DND-41 (cell line): Measurements from ENCODE around the gene YBX3.

Source experiments
- ATAC-seq: fragments of 200-7000 bp; cut with Tn5 transposase; 3 replicates; pipeline ENCODE4 v1.9.1; 2021; ENCODE audit warnings: low read depth; ENCODE audit not compliant: insufficient read depth
- DNase-seq: peaks from one replicate; pipeline ENCODE4 v3.0.0-alpha.2; 2020
- H2AFZ ChIP-seq: 2 replicates; pipeline ENCODE4 v1.6.0; 2012; ENCODE audit warnings: low read depth, low read length
- H3K27ac ChIP-seq: 2 replicates; pipeline ENCODE4 v1.5.1; 2012; ENCODE audit warnings: low read length, inconsistent platforms
- H3K27me3 ChIP-seq: fragments of 200-600 bp; sonication (generic); 2 replicates; pipeline ENCODE4 v1.6.0; 2012; ENCODE audit warnings: low read length, mild to moderate bottlenecking, inconsistent platforms; ENCODE audit not compliant: insufficient read depth, poor library complexity
- H3K36me3 ChIP-seq: 2 replicates; pipeline ENCODE4 v1.5.1; 2012; ENCODE audit warnings: low read length, inconsistent platforms; ENCODE audit not compliant: insufficient read depth
- H3K4me1 ChIP-seq: 2 replicates; pipeline ENCODE4 v1.5.1; 2012; ENCODE audit warnings: mild to moderate bottlenecking, low read length; ENCODE audit not compliant: insufficient read depth
- H3K4me2 ChIP-seq: 2 replicates; pipeline ENCODE4 v1.6.0; 2012; ENCODE audit warnings: mild to moderate bottlenecking, moderate library complexity, low read length, inconsistent platforms; ENCODE audit not compliant: insufficient read depth
- H3K4me3 ChIP-seq, 2 experiments: fragments of 200-600 bp in 1 of 2; shearing (Covaris generic) in 1 of 2; 2 replicates each; pipeline ENCODE4 v1.5.1; 2012 to 2016; ENCODE audit warnings: inconsistent platforms in 2 of 2, low read length in 2 of 2, mild to moderate bottlenecking in 2 of 2, low read depth in 1 of 2, moderate library complexity in 1 of 2
- H3K79me2 ChIP-seq: 2 replicates; pipeline ENCODE4 v1.6.0; 2012; ENCODE audit warnings: low read length, inconsistent platforms; ENCODE audit not compliant: insufficient read depth
- H3K9ac ChIP-seq: 2 replicates; pipeline ENCODE4 v1.6.0; 2012; ENCODE audit warnings: low read depth, mild to moderate bottlenecking, inconsistent platforms, low read length, moderate library complexity
- H3K9me3 ChIP-seq: 2 replicates; pipeline ENCODE4 v1.5.1; 2012; ENCODE audit warnings: low read length, moderate library complexity, mild to moderate bottlenecking, inconsistent platforms; ENCODE audit not compliant: insufficient read depth, severe bottlenecking
- H4K20me1 ChIP-seq: 2 replicates; pipeline ENCODE4 v1.6.0; 2012; ENCODE audit warnings: low read length; ENCODE audit not compliant: insufficient read depth
- EZH2 ChIP-seq: IDR thresholded peaks from 3 replicates; pipeline ENCODE4 v1.6.1; 2012; ENCODE audit warnings: borderline replicate concordance, low read depth, mild to moderate bottlenecking, moderate library complexity, low read length, inconsistent platforms; ENCODE audit not compliant: severe bottlenecking
- TF ChIP-seq, protein P1 (sequence below): IDR thresholded peaks from 2 replicates; pipeline ENCODE4 v1.5.1; 2012; ENCODE audit warnings: borderline replicate concordance, low read length, moderate library complexity, mild to moderate bottlenecking; ENCODE audit not compliant: poor library complexity, severe bottlenecking; ENCODE audit errors: extremely low read depth

Gene YBX3

DNA sequence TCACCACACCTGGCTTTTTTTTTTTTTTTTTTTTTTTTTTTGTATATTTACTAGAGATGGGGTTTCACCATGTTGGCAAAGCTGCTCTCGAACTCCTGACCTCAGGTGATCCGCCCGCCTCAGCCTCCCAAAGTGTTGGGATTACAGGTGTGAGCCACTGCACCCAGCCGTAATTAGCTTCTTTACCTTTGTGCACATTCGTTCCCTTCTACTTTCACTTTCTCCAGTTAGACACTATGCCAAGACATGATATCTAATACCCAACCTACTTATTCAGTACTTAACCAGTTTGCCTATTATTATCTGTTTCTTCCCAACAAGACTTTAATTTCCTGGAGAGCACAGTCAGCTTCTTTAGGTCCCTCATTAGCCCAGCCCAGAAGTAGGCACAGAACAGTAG lies 54.6 kb downstream of the YBX3 start:
- no peak overlapping the region for H3K4me3 ChIP-seq
- no peak for TF ChIP-seq EZH2
- TF ChIP-seq, protein P1, sequence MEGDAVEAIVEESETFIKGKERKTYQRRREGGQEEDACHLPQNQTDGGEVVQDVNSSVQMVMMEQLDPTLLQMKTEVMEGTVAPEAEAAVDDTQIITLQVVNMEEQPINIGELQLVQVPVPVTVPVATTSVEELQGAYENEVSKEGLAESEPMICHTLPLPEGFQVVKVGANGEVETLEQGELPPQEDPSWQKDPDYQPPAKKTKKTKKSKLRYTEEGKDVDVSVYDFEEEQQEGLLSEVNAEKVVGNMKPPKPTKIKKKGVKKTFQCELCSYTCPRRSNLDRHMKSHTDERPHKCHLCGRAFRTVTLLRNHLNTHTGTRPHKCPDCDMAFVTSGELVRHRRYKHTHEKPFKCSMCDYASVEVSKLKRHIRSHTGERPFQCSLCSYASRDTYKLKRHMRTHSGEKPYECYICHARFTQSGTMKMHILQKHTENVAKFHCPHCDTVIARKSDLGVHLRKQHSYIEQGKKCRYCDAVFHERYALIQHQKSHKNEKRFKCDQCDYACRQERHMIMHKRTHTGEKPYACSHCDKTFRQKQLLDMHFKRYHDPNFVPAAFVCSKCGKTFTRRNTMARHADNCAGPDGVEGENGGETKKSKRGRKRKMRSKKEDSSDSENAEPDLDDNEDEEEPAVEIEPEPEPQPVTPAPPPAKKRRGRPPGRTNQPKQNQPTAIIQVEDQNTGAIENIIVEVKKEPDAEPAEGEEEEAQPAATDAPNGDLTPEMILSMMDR = no peak
- no peak overlapping the region for H3K27ac ChIP-seq
- no peak for DNase-seq
- no peak overlapping the region for H3K9ac ChIP-seq
- H3K4me1 ChIP-seq = peaks cover under 1% of the 10 kb centered on the region; the same call in 1 of the 2 replicates
- H3K27me3 ChIP-seq = peaks cover 9% of the 10 kb centered on the region
- H3K79me2 ChIP-seq = no peaks in the 10 kb centered on the region
- no peaks in the 10 kb centered on the region for H3K9me3 ChIP-seq
- no peaks in the 10 kb centered on the region for H3K36me3 ChIP-seq
- no peak for ATAC-seq
- H2AFZ ChIP-seq = no peak overlapping the region
- H3K4me2 ChIP-seq = no peak overlapping the region
- no peaks in the 10 kb centered on the region for H4K20me1 ChIP-seq

DNA sequence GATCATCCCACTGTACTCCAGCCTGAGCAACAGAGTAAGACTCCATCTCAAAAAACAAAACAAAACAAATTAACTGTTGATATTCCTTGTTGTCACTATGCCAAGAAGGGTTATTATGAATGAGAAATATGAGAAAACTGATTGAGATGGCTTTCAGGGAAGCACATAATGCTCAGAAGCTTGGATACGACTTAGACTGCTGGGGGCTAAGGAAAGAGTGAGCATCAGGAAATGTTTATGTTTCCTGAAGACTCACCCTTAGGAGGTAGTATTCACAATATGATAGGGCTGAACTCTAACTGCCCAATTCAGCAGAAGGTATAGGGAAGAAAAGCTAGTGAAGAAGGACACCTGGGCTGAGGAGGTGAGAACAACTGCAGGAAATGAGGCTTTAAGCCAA lies 55.5 kb downstream of the YBX3 start:
- Histone ChIP-seq H3K79me2 (no peaks in the 10 kb centered on the region), H3K27ac (no peak overlapping the region), H3K27me3 (peaks cover 9% of the 10 kb centered on the region), H2AFZ (no peak overlapping the region), H3K4me2 (no peak overlapping the region), H3K4me1 (no peaks in the 10 kb centered on the region), H3K9me3 (no peaks in the 10 kb centered on the region), H3K9ac (no peak overlapping the region), H4K20me1 (no peaks in the 10 kb centered on the region), H3K4me3 (no peak overlapping the region), H3K36me3 (no peaks in the 10 kb centered on the region)
- no peak for ATAC-seq
- no peak for TF ChIP-seq EZH2
- TF ChIP-seq, protein P1 = no peak
- no peak for DNase-seq

DNA sequence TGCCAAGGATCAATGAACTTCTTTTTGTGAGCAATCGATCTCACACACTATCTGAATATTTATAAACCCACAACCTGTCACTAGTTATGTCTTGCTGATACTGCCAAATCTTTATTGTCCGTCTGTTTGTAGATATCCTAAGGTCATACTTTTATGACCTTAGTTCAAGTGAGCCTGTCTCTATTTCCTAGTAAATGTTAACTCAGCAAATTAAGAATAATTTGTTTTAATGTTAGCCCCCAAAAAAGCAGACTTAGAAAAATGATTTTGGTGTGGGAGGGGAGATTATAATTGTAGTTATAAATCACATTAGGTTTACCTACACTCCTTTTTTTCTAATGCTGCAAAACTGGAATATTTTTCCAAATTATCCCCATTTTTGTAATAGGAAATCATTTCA lies 58.6 kb downstream of the YBX3 start:
- no peak overlapping the region for H3K9ac ChIP-seq
- no peaks in the 10 kb centered on the region for H4K20me1 ChIP-seq
- no peak for TF ChIP-seq EZH2
- TF ChIP-seq, protein P1 = no peak
- no peak overlapping the region for H2AFZ ChIP-seq
- H3K9me3 ChIP-seq = no peaks in the 10 kb centered on the region
- no peak overlapping the region for H3K27ac ChIP-seq
- ATAC-seq (no peak), DNase-seq (no peak)
- H3K4me2 ChIP-seq = no peak overlapping the region
- no peaks in the 10 kb centered on the region for H3K4me1 ChIP-seq
- no peak overlapping the region for H3K4me3 ChIP-seq
- no peaks in the 10 kb centered on the region for H3K36me3 ChIP-seq
- H3K79me2 ChIP-seq = no peaks in the 10 kb centered on the region
- peaks cover 9% of the 10 kb centered on the region for H3K27me3 ChIP-seq

DNA sequence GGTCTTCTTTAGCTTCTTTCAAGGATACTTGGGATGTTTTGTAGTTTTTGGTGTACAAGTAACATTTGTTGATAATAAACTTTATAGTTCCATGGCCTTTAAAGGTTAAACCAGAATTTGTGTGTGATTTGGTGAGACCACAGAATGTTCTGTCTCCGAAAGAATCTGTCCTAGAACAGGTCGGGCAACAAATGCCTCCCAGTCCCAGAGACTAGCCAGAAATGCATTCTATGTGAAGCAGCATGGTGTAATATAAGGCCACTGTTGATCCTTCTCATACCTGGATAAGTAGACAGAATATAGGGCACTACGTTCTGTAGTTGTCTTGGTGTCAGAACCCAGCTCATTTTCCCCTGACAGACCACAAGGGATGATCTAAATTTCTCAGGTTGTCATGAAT lies 59.3 kb downstream of the YBX3 start:
- H3K27me3 ChIP-seq = peaks cover 9% of the 10 kb centered on the region
- H4K20me1 ChIP-seq = no peaks in the 10 kb centered on the region
- no peak overlapping the region for H3K27ac ChIP-seq
- H3K4me2 ChIP-seq = no peak overlapping the region
- H3K79me2 ChIP-seq = no peaks in the 10 kb centered on the region
- H3K9ac ChIP-seq = no peak overlapping the region
- H3K4me3 ChIP-seq = no peak overlapping the region
- no peaks in the 10 kb centered on the region for H3K4me1 ChIP-seq
- no peak overlapping the region for H2AFZ ChIP-seq
- no peak for ATAC-seq
- H3K9me3 ChIP-seq = no peaks in the 10 kb centered on the region
- TF ChIP-seq, protein P1 = no peak
- no peak for TF ChIP-seq EZH2
- no peaks in the 10 kb centered on the region for H3K36me3 ChIP-seq
- DNase-seq = no peak
